Spleen (tissue), 7 donors: Measurements from ENCODE around the gene UBA7.

Source experiments
- POLR2A ChIP-seq, 3 donors: fragments of 450-650 bp; IDR thresholded peaks; one replicate each; pipeline ENCODE4 v1.5.1; 2017; ENCODE audit warnings: antibody characterized with exemption in 3 of 3, mild to moderate bottlenecking in 1 of 3
- POLR2AphosphoS5 ChIP-seq, 3 donors: sonication (generic); formaldehyde crosslinking; IDR thresholded peaks; one replicate each; pipeline ENCODE4 v1.5.1; 2017; ENCODE audit warnings: antibody characterized with exemption in 3 of 3
- TF ChIP-seq, protein P1 (sequence below), 11 experiments: fragments of 200-600 bp in 7 of 11; fragments of 450-650 bp in 4 of 11; sonication (generic) in 4 of 11; IDR thresholded peaks in 8 of 11; conservative IDR thresholded peaks in 3 of 11; 1 replicate in 7 of 11; 2 replicates in 4 of 11; pipeline versions ENCODE4 v1.4.0 to v1.8.0; 2016 to 2021; ENCODE audit warnings: antibody characterized with exemption in 11 of 11, inconsistent platforms in 4 of 11, mild to moderate bottlenecking in 1 of 11
- donor health status: DM: no; HTN: no; CAD: no; lungs with moderate emphysema.
- donor health status: DM: no; HTN: no; CAD: no.
- donor health status: DM: no; HTN: no; CAD: no.

GRCh38 chr3:49756036-49756435 is 57.7 kb downstream of the UBA7 start:
- TF ChIP-seq POLR2AphosphoS5 (IDR thresholded peaks at IDR 0.05) (no peak), POLR2A (IDR thresholded peaks at IDR 0.05) (no peak)
- TF ChIP-seq, protein P1, sequence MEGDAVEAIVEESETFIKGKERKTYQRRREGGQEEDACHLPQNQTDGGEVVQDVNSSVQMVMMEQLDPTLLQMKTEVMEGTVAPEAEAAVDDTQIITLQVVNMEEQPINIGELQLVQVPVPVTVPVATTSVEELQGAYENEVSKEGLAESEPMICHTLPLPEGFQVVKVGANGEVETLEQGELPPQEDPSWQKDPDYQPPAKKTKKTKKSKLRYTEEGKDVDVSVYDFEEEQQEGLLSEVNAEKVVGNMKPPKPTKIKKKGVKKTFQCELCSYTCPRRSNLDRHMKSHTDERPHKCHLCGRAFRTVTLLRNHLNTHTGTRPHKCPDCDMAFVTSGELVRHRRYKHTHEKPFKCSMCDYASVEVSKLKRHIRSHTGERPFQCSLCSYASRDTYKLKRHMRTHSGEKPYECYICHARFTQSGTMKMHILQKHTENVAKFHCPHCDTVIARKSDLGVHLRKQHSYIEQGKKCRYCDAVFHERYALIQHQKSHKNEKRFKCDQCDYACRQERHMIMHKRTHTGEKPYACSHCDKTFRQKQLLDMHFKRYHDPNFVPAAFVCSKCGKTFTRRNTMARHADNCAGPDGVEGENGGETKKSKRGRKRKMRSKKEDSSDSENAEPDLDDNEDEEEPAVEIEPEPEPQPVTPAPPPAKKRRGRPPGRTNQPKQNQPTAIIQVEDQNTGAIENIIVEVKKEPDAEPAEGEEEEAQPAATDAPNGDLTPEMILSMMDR (IDR thresholded peaks at IDR 0.05 in 8 of 11, conservative IDR thresholded peaks at IDR 0.05 in 3 of 11): no peak
